ENCODE results near the gene ALCAM.

ALCAM gene

DNA sequence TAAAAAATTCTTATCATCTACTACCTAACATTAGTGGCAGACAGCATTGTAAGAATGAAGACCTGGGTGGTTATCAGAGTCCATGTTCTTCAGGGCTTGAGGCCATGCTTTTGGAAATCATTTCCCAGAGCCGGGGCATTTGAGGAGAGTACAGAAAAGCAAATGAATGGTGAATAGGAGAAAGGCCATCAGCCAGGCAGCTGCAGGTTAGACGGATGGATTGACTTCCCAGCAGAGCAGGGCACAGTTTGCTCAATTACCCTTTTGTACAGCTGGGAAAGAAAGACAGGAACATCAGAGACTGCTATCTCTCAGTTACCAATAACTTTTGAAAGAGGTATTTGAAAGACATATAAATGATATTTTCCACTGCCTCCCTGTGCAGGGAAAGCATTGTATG lies 135.6 kb downstream of the ALCAM start:
- H3K36me3 Mint-ChIP-seq: peaks cover 17% of the 10 kb centered on the region
- H3K4me3 Mint-ChIP-seq: no peak overlapping the region
- H3K4me1 Mint-ChIP-seq: peaks cover 22% of the 10 kb centered on the region
- H3K9me3 Mint-ChIP-seq: no peaks in the 10 kb centered on the region
- no peaks in the 10 kb centered on the region for H3K27me3 Mint-ChIP-seq
- ATAC-seq: no peak
- H3K27ac Mint-ChIP-seq: no peak overlapping the region

DNA sequence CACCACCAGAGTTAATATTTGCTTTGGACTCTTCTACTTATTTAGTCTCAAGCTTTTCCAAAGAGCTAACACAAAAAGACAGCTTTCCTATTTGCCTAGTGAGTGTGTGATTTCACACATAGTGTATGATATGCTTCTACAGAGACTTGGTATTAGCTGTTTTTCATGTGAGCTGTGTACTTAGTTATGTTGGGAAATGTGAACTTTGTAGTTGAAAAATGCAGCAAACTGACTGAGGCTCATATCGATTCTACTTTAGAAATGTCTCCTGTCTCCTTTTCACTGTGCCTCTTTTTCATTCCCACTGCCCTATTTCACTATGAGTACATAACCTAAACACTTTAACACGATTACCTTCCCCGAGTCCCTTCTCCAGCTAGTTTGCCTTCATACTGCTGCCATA lies 136.5 kb downstream of the ALCAM start:
- Mint-ChIP-seq H3K4me1 (peaks cover 22% of the 10 kb centered on the region), H3K27me3 (no peaks in the 10 kb centered on the region), H3K9me3 (no peaks in the 10 kb centered on the region), H3K36me3 (peaks cover 17% of the 10 kb centered on the region), H3K4me3 (no peak overlapping the region), H3K27ac (no peak overlapping the region)
- no peak for ATAC-seq

DNA sequence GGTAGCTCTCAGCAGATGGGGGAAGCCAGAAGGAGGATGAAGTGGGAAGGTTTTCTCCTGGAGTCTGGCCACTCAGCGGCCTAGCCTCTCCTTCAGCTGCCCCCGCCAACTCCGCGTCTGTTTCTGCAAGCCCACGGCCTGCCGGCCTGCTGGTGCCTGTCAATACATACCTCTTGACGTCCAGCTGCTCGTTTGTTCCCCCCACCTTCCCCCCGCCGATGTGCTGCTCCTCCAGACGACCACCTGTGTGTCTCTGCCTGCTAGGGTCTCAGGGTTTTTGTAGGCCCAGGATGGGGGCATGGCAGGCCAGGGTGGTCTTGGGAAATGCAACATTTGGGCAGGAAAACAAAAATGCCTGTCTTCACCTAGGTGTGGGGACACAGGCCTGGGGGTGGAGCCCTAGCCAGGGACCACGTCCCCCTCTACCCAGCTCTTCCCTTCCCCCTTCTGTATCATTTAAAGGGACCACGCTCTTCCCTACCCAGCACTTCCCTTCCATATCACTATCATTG lies 137.8 kb downstream of the ALCAM start:
- Mint-ChIP-seq H3K27me3 (no peaks in the 10 kb centered on the region), H3K4me3 (no peak overlapping the region), H3K9me3 (no peaks in the 10 kb centered on the region), H3K36me3 (peaks cover 17% of the 10 kb centered on the region), H3K4me1 (peaks cover 20% of the 10 kb centered on the region), H3K27ac (no peak overlapping the region)
- no peak for ATAC-seq

DNA sequence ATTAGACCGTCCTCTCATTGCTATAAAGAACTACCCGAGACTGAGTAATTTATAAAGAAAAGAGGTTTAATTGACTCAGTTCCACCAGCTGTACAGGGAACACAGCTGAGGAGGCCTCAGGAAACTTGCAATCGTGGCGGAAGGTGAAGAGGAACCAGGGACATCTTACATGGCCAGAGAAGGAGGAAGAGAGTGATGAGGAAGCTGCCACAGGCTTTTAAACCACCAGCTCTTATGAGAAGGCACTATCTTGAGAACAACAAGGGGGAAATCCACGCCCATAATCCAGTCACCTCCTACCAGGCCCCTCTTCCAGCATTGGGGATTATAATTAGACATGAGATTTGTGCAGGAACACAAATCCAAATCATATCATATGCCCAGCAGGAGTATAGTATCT lies 138.5 kb downstream of the ALCAM start:
- Mint-ChIP-seq H3K9me3 (no peaks in the 10 kb centered on the region), H3K27ac (no peak overlapping the region), H3K36me3 (peaks cover 17% of the 10 kb centered on the region), H3K27me3 (no peaks in the 10 kb centered on the region), H3K4me1 (peaks cover 16% of the 10 kb centered on the region), H3K4me3 (no peak overlapping the region)
- ATAC-seq: no peak

DNA sequence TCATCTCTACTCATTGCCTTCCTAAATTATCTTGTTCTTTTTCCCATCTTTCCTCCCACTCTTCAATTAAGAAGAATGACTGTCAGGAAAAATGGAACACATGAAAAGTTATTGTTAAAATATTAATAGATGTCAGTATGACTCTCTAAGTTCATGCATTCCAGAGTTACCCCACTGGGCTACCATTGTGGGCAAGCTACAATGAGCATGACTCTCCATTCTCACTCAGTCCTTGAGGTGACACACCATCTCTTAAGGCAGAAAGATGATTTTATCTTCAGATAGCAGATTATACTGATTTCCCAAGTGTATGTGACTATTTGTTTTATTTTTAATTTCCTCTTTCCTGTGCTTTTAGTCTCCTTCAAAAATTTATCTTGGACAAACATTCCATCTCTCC lies 144.3 kb downstream of the ALCAM start:
- H3K36me3 Mint-ChIP-seq: no peaks in the 10 kb centered on the region
- H3K27me3 Mint-ChIP-seq: no peaks in the 10 kb centered on the region

DNA sequence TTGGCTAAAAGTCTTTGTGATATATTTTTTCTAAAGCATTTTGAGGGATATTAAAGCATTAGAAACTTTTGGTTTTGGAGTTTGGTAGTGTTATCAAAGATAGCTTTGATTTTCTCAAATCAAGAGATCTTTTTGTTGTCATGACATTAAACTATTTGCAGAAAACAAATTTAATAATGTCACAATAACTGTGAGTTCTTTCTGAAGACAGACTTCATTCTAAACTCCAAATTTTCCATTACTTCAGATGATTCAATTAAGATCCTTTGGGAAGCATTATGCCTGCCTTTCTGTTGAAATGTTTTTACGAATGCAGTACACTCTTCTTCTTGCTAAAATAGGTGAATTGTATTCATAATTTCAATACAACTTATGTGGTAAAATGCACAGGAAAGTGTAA lies 145.4 kb downstream of the ALCAM start:
- ATAC-seq: no peak
- Mint-ChIP-seq H3K9me3 (no peaks in the 10 kb centered on the region), H3K4me1 (peaks cover 18% of the 10 kb centered on the region)

More for the DNA sequence above, 144.3 kb downstream of the ALCAM start:
- no peak overlapping the region for H3K4me3 Mint-ChIP-seq
- ATAC-seq: no peak
- H3K9me3 Mint-ChIP-seq: no peaks in the 10 kb centered on the region
- H3K4me1 Mint-ChIP-seq: peaks cover 18% of the 10 kb centered on the region
- H3K27ac Mint-ChIP-seq: no peak overlapping the region

DNA sequence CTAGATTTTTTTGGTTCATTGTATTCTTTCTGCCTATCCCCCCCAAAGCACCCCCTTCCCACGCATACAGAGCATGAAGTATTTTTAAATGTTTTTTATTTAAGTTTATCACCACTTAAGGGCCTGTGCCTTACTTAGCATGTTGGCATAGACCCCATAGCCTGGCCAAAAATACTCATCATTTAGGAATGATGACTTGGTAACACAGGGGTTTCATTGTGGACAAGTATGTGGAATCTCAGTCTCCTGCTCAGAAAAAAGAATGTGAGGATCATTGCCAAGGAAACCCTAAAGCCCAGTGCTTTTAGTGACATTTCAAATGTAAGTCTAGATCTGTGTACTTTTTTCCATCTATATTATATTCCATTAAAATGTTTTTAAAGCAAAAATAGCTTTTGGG lies 146.3 kb downstream of the ALCAM start:
- no peak for ATAC-seq
- no peaks in the 10 kb centered on the region for H3K9me3 Mint-ChIP-seq
- no peak overlapping the region for H3K27ac Mint-ChIP-seq
- H3K4me1 Mint-ChIP-seq: peaks cover 18% of the 10 kb centered on the region
- H3K4me3 Mint-ChIP-seq: no peak overlapping the region
- no peaks in the 10 kb centered on the region for H3K36me3 Mint-ChIP-seq
- H3K27me3 Mint-ChIP-seq: no peaks in the 10 kb centered on the region

More for the DNA sequence above, 145.4 kb downstream of the ALCAM start:
- no peaks in the 10 kb centered on the region for H3K27me3 Mint-ChIP-seq
- H3K27ac Mint-ChIP-seq: no peak overlapping the region
- H3K4me3 Mint-ChIP-seq: no peak overlapping the region
- H3K36me3 Mint-ChIP-seq: no peaks in the 10 kb centered on the region

DNA sequence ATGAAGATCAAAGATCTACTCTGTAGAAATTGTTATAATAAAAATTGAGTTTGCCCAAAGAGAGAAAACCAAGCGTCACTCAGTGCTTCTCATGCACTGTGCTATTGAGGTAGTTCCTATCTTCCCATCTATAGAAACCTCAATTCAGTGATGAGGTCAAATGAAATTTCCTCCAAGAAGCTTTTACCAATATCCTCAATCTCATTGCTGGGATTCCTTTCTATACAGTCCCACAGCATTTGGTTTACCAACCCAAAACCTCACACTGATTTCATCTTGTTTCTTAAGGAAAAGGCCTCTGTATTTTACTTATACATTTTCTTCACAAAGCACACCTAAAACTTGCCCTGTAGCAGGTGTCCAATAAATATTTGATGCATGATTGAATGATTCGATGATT lies 147.2 kb downstream of the ALCAM start:
- Mint-ChIP-seq H3K36me3 (no peaks in the 10 kb centered on the region), H3K4me3 (no peak overlapping the region), H3K27me3 (no peaks in the 10 kb centered on the region), H3K9me3 (no peaks in the 10 kb centered on the region), H3K4me1 (peaks cover 18% of the 10 kb centered on the region), H3K27ac (peak overlapping the region; percentile 55)
- no peak for ATAC-seq

DNA sequence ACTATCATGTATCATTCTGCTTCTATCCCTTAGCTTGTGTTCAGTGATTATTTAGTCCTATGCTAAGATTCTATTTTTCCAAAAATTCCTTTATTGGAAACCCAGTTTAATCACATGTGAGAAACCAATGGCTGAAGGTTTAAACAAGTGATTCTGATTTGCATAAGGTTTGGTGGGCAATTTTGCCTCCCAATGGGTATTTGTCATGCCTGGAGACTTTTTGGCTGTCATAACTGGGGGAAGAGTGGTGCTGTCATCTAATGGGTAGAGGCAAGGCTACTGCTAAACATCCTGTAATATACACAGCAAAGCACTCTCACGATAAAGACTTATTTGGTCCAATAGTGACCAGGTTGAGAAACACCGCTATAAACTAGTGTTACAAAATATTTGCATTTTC lies 148.7 kb downstream of the ALCAM start:
- H3K4me3 Mint-ChIP-seq: no peak overlapping the region
- H3K4me1 Mint-ChIP-seq: peaks cover 13% of the 10 kb centered on the region
- H3K27ac Mint-ChIP-seq: no peak overlapping the region
- H3K27me3 Mint-ChIP-seq: no peaks in the 10 kb centered on the region
- no peak for ATAC-seq
- no peaks in the 10 kb centered on the region for H3K9me3 Mint-ChIP-seq
- H3K36me3 Mint-ChIP-seq: peaks cover 2% of the 10 kb centered on the region

DNA sequence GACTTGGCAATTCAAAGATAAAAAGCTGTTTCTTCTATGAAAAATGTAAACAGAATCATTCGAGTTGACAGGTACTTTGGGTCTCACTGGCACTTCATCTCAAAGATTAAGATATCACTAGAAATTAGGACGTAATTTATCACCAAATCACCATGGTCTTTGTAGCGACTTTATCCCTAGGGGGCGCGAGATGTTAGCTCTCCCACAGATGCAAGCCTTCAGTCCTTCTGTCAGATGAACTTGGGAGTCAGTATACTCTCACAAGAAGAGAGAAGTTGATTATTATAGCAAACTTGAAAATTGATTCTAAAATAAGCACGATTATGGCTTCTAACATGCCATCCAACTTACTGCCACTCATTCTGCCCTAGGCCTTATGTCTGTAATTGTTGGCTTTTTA lies 150.3 kb downstream of the ALCAM start:
- Mint-ChIP-seq H3K27me3 (no peaks in the 10 kb centered on the region), H3K36me3 (peaks cover 6% of the 10 kb centered on the region), H3K9me3 (no peaks in the 10 kb centered on the region), H3K4me3 (no peak overlapping the region), H3K27ac (no peak overlapping the region), H3K4me1 (peaks cover 4% of the 10 kb centered on the region)
- ATAC-seq: no peak

DNA sequence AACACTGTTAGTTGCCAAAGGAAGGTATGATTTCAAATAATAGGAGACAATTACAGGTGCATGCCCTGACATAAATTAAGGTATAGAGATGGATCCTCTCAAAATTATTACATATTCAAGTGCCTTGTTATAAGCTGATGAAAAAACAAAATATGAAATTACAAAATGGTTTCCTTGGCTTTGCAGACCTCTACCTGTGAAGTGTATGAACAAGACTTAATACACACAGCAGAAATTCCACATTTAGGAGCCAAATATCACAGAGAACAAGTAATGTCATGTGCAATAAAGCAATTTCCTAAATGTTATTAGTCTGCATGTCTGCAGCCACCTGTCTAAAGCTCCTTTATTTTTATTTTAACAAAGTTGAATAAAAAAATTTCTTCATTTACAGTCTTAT lies 151.5 kb downstream of the ALCAM start:
- H3K4me3 Mint-ChIP-seq: no peak overlapping the region
- no peak for ATAC-seq
- H3K27me3 Mint-ChIP-seq: no peaks in the 10 kb centered on the region
- no peaks in the 10 kb centered on the region for H3K9me3 Mint-ChIP-seq
- H3K36me3 Mint-ChIP-seq: peaks cover 6% of the 10 kb centered on the region
- H3K4me1 Mint-ChIP-seq: peaks cover 4% of the 10 kb centered on the region
- H3K27ac Mint-ChIP-seq: no peak overlapping the region

DNA sequence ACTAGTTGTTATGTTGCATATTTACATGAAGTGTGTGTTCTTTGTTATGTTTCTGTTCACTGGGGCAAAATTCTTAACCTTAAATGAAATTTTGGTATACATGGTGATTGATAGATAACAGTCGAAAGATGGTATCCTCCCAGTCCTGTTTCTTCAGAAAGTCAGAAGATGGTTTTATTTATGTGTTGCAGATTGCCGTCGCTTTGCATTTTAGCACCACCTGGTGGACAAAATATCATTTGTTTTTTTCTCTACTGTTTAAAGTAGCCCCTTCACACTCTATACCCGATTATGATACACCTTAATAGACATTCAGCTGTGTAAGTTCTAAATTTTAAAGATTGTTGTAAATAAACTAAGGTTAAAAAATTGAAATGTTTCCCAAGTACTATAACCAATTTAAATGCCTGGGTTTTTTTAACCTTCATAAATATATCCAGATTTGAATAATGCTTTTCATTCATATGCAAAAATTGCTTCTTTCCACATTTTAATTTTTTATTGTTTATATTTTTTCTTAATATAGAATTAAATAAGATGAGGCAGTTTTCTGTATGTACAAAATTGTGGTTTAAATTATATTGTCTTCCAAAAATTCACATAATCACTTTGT lies 152.2 kb downstream of the ALCAM start:
- H3K4me3 Mint-ChIP-seq: no peak overlapping the region
- H3K36me3 Mint-ChIP-seq: peaks cover 6% of the 10 kb centered on the region
- ATAC-seq: peak; percentile 60
- H3K27ac Mint-ChIP-seq: no peak overlapping the region
- no peaks in the 10 kb centered on the region for H3K27me3 Mint-ChIP-seq
- no peaks in the 10 kb centered on the region for H3K9me3 Mint-ChIP-seq
- peaks cover 3% of the 10 kb centered on the region for H3K4me1 Mint-ChIP-seq

DNA sequence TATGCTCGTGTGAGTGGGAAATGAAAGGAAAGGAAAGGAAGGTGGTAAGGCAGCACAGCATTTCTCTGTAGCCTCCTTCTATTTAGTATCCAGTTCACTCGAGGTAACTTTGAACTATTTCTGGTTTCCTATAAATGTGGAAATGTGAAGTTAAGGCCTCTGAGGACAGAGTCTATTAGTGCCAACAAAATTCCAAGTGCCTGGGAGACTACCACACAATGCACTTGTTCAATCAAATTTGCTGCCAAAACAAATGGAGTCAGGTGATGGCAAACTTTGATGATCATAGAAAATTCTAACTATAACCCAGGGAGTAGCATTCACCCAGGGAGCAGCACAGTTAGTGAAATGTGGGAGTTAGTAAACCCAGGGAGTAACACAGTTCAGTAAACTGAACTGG lies 155.1 kb downstream of the ALCAM start:
- Mint-ChIP-seq H3K27ac (no peak overlapping the region), H3K36me3 (peaks cover 19% of the 10 kb centered on the region), H3K4me3 (no peak overlapping the region), H3K27me3 (no peaks in the 10 kb centered on the region), H3K4me1 (no peaks in the 10 kb centered on the region), H3K9me3 (no peaks in the 10 kb centered on the region)
- ATAC-seq: no peak

DNA sequence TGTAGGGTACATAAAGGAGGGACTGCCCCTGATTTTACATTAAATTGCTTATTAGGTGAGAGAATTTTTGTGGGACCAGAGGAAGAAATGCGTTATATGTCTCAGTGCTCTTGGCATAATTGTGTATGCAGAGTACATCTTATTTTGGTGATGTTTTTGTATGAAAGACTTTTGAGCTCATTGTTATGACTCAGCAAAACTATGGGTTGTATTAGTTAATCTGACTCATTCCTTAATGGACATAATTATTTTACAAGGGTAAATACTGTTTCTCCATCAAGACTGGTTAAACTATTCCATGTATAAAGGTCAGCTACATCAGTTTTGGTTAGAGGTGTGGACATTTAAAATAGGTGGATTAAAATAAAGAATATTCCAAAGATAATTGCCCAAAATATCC lies 156.8 kb downstream of the ALCAM start:
- H3K27ac Mint-ChIP-seq: no peak overlapping the region
- no peaks in the 10 kb centered on the region for H3K4me1 Mint-ChIP-seq
- H3K27me3 Mint-ChIP-seq: no peaks in the 10 kb centered on the region
- H3K4me3 Mint-ChIP-seq: no peak overlapping the region
- peaks cover 26% of the 10 kb centered on the region for H3K36me3 Mint-ChIP-seq
- ATAC-seq: no peak
- no peaks in the 10 kb centered on the region for H3K9me3 Mint-ChIP-seq

DNA sequence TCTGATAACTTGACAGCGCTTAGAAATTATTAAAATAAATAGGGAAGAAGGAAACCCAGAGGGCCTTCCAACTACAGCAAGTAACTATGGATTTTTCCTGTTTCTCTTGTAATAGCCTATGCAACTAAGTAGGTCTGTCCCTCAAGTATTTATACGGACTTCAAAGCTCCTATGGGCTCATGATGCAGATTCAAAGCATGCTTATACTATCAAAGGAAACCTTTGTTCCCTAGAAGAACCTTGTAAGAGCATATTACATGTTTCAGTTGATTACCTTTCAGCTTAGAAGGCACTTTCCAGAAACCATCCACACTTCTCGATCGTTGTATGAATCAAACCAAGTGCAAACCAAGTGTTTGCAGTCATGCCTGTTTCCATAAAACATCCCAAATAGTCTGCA lies 158.8 kb downstream of the ALCAM start:
- no peaks in the 10 kb centered on the region for H3K27me3 Mint-ChIP-seq
- H3K4me1 Mint-ChIP-seq: no peaks in the 10 kb centered on the region
- H3K9me3 Mint-ChIP-seq: no peaks in the 10 kb centered on the region
- no peak for ATAC-seq
- H3K36me3 Mint-ChIP-seq: peaks cover 29% of the 10 kb centered on the region
- no peak overlapping the region for H3K4me3 Mint-ChIP-seq
- no peak overlapping the region for H3K27ac Mint-ChIP-seq

DNA sequence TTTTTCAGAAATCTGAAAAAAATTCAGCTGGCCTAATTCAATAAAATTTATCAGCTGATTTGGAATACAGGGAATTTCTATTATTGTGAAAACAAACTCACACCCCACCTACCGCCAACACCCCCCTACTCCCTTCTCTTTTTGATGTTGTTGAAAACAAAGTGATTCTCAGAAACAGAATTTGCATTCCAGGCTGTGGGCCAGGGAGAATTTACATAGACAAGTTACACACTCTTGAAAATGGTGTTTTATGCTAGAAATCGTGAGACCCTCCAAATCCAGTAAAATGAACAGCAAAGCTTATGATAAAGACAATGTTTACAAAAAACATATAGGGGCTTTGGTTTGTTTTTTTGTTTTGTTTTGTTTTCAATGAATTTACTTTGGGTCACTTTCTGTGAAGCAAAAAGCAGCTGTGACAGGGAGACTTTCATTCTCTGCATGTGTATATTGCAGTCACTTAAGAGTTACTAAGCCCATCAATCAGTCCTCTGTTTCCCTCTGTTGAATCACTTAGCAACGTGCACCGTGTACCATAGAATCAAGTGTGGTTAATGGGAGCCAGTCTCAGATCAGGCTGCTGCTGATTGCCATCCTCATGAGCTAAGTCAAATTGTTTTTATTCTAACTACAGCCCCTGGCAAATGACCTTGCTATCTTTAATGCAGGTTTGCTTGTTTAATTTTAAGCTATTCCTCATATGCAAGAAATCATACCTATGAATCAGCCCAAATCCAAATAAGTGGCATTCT lies 159.8 kb downstream of the ALCAM start:
- Mint-ChIP-seq H3K36me3 (peaks cover 26% of the 10 kb centered on the region), H3K9me3 (no peaks in the 10 kb centered on the region), H3K27ac (no peak overlapping the region), H3K4me1 (no peaks in the 10 kb centered on the region), H3K27me3 (no peaks in the 10 kb centered on the region), H3K4me3 (no peak overlapping the region)
- ATAC-seq: no peak

All from stimulated activated memory B cell treated with anti-CD40 and anti-IgM and Interleukin-4, amounts not matched to agents 10 μg/mL and 1 μg/mL and 100 μg/mL, for 72 hours (primary cell).